HepG2 (cell line): ENCODE data around the gene EXTL1. TPM values are rescaled to one million over a fixed set of nuclear protein-coding genes. Genes with fewer than 3 reads are reported as not detected.

Experiments
- ATAC-seq: fragments of 200-7000 bp; cut with Tn5 transposase; 3 replicates; pipeline ENCODE4 v1.9.1; 2020; ENCODE audit warnings: mild to moderate bottlenecking, moderate library complexity
- BruUV-seq: library from RNA; stranded (reverse); fragments of 400-500 nt; replicated peaks from 2 replicates; lab custom pipeline; 2021; lab: Mats Ljungman, UMichigan
- CTCF ChIA-PET: fragments of 300-600 bp; formaldehyde crosslinking; extraction: SDS; loops from one replicate; lab custom pipeline; 2021; ENCODE audit warnings: low total read pairs, inconsistent platforms, low intra/inter-chr PET ratio; lab: Yijun Ruan, JAX
- POLR2A ChIA-PET: fragments of 350-600 bp; sonication (Branson Sonifier 250); formaldehyde crosslinking; loops from one replicate; lab custom pipeline; 2020; ENCODE audit warnings: antibody characterized with exemption, inconsistent platforms; lab: Yijun Ruan, JAX
- DNase-seq: peaks from one replicate; pipeline ENCODE4 v3.0.0-alpha.2; 2015; ENCODE audit warnings: low spot score
- FAIRE-seq: peaks from 3 replicates; lab custom pipeline; 2011; peaks lifted over from hg19 to GRCh38; lab: Jason Lieb, UNC
- H2AFZ ChIP-seq: one replicate; pipeline ENCODE4 v1.6.1; 2011; ENCODE audit warnings: low read length, inconsistent platforms
- H3K27ac ChIP-seq: fragments of 300-600 bp; 3 replicates; pipeline ENCODE4 v1.8.0; 2011; ENCODE audit warnings: mixed run types, mild to moderate bottlenecking, mixed read lengths, low read length, inconsistent platforms; ENCODE audit not compliant: insufficient read depth; ENCODE audit errors: extremely low read length
- H3K27me3 ChIP-seq, 2 experiments: fragments of 200-600 bp in 1 of 2; 2 replicates in 1 of 2; 3 replicates in 1 of 2; pipeline versions ENCODE4 v1.6.0 to v1.8.0; 2011; ENCODE audit warnings: low read length in 2 of 2, mild to moderate bottlenecking in 2 of 2, moderate library complexity in 2 of 2, inconsistent platforms in 1 of 2; ENCODE audit not compliant: insufficient read depth in 2 of 2, control insufficient read depth in 1 of 2
- H3K36me3 ChIP-seq, 2 experiments: fragments of 200-600 bp in 1 of 2; replicated peaks in 1 of 2; 2 replicates in 1 of 2; 3 replicates in 1 of 2; pipeline versions ENCODE4 v1.5.1 to v1.8.0; 2011; ENCODE audit warnings: low read length in 2 of 2, inconsistent platforms in 1 of 2; ENCODE audit not compliant: insufficient read depth in 2 of 2, control insufficient read depth in 1 of 2
- H3K4me1 ChIP-seq: 2 replicates; pipeline ENCODE4 v1.5.1; 2012; ENCODE audit warnings: low read length, inconsistent platforms; ENCODE audit not compliant: insufficient read depth
- H3K4me2 ChIP-seq: 2 replicates; pipeline ENCODE4 v1.6.0; 2011; ENCODE audit warnings: low read depth, low read length, inconsistent platforms
- H3K4me3 ChIP-seq, 3 experiments: fragments of 200-600 bp in 1 of 3; sonication (generic), shearing (Covaris generic) in 1 of 3; replicated peaks in 1 of 3; 2 replicates each; pipeline ENCODE4 v1.5.1; 2011 to 2016; ENCODE audit warnings: low read length in 3 of 3, inconsistent platforms in 2 of 3, low read depth in 2 of 3, mild to moderate bottlenecking in 2 of 3, control low read depth in 1 of 3, mixed read lengths in 1 of 3; ENCODE audit not compliant: insufficient read depth in 1 of 3
- H3K79me2 ChIP-seq: one replicate; pipeline ENCODE4 v1.6.1; 2011; ENCODE audit warnings: low read length, inconsistent platforms; ENCODE audit not compliant: insufficient read depth
- H3K9ac ChIP-seq: 2 replicates; pipeline ENCODE4 v1.6.0; 2011; ENCODE audit warnings: mild to moderate bottlenecking, low read depth, low read length, inconsistent platforms; ENCODE audit not compliant: insufficient read depth
- H3K9me3 ChIP-seq: 2 replicates; pipeline ENCODE4 v1.5.1; 2012; ENCODE audit warnings: mild to moderate bottlenecking, low read length
- H4K20me1 ChIP-seq: 2 replicates; pipeline ENCODE4 v1.6.0; 2011; ENCODE audit warnings: inconsistent platforms, mild to moderate bottlenecking, low read length, moderate library complexity; ENCODE audit not compliant: insufficient read depth
- AKAP8 ChIP-seq: sonication (generic); formaldehyde crosslinking; IDR thresholded peaks from 2 replicates; pipeline ENCODE4 v1.5.1; 2020; ENCODE audit warnings: mild to moderate bottlenecking, missing genetic modification reagents
- ELK4 ChIP-seq: sonication (generic); formaldehyde crosslinking; IDR thresholded peaks from 2 replicates; pipeline ENCODE4 v1.9.0; 2021; ENCODE audit warnings: missing genetic modification reagents, borderline replicate concordance
- FOXO1 ChIP-seq: sonication (generic); formaldehyde crosslinking; IDR thresholded peaks from 2 replicates; pipeline ENCODE4 v1.4.0; 2020; ENCODE audit warnings: missing genetic modification reagents
- JUNB ChIP-seq: sonication (generic); formaldehyde crosslinking; IDR thresholded peaks from 2 replicates; pipeline ENCODE4 v1.8.0; 2022; ENCODE audit warnings: missing genetic modification reagents, mild to moderate bottlenecking, borderline replicate concordance
- NFIC ChIP-seq: IDR thresholded peaks from 2 replicates; pipeline ENCODE4 v1.6.1; 2012; ENCODE audit warnings: mild to moderate bottlenecking, low read length, inconsistent platforms
- PHF21A ChIP-seq: sonication (generic); formaldehyde crosslinking; IDR thresholded peaks from 2 replicates; pipeline ENCODE4 v1.5.0; 2020; ENCODE audit warnings: mild to moderate bottlenecking, missing genetic modification reagents
- POGZ ChIP-seq: sonication (generic); formaldehyde crosslinking; IDR thresholded peaks from 2 replicates; pipeline ENCODE4 v1.4.0; 2020; ENCODE audit warnings: mild to moderate bottlenecking, missing genetic modification reagents
- TEF ChIP-seq: sonication (generic); formaldehyde crosslinking; IDR thresholded peaks from 2 replicates; pipeline ENCODE4 v1.5.0; 2020; ENCODE audit warnings: missing genetic modification reagents
- XBP1 ChIP-seq: sonication (generic); formaldehyde crosslinking; IDR thresholded peaks from 2 replicates; pipeline ENCODE4 v1.5.0; 2020; ENCODE audit warnings: missing genetic modification reagents
- ZC3H13 ChIP-seq: sonication (generic); formaldehyde crosslinking; IDR thresholded peaks from 2 replicates; pipeline ENCODE4 v1.8.1; 2023; ENCODE audit warnings: mild to moderate bottlenecking, missing genetic modification reagents, moderate library complexity
- ZNF121 ChIP-seq: sonication (generic); formaldehyde crosslinking; IDR thresholded peaks from 2 replicates; pipeline ENCODE4 v1.5.0; 2020; ENCODE audit warnings: mild to moderate bottlenecking, missing genetic modification reagents
- ZNF510 ChIP-seq: sonication (generic); formaldehyde crosslinking; IDR thresholded peaks from 2 replicates; pipeline ENCODE4 v1.4.0; 2020; ENCODE audit warnings: low read depth, mild to moderate bottlenecking, missing genetic modification reagents
- ZNF552 ChIP-seq: sonication (generic); formaldehyde crosslinking; IDR thresholded peaks from 2 replicates; pipeline ENCODE4 v1.9.0; 2022; ENCODE audit warnings: missing genetic modification reagents, mild to moderate bottlenecking, borderline replicate concordance
- ZSCAN25 ChIP-seq: sonication (generic); formaldehyde crosslinking; IDR thresholded peaks from 2 replicates; pipeline ENCODE4 v1.8.0; 2022; ENCODE audit warnings: mild to moderate bottlenecking, missing genetic modification reagents
- WGBS: methylation state at CpG from one replicate; pipeline ENCODE4 v1.1.6; 2017; ENCODE audit warnings: low lambda C conversion rate; 5-methylcytosine and 5-hydroxymethylcytosine counted together
- in situ Hi-C: cut with HindIII; loops from 2 replicates; pipeline ENCODE4 v1.10.0; 2017; ENCODE audit warnings: low pct_unique_long_range_greater_than_20kb; ENCODE audit not compliant: extremely low pct_ligation_motif_present
- intact Hi-C: fragments of 100-400 bp; cut with micrococcal nuclease; formaldehyde crosslinking; loops from one replicate; pipeline ENCODE4 v1.10.0; 2022; ENCODE audit not compliant: unreplicated experiment
- polyA plus RNA-seq, 8 experiments: library from polyadenylated mRNA; depleted of rRNA in 3 of 8; stranded (reverse) in 7 of 8; unstranded in 1 of 8; fragments of >200 nt; fragmentation: Illumina TruSeq in 4 of 8; extraction: Trizol in 4 of 8; gene quantifications; 2 replicates each; pipeline versions ENCODE4 v1.2.1 to v1.2.3, GENCODE V29; 2011 to 2016; ENCODE audit warnings: low read depth in 4 of 8, missing spikeins in 1 of 8, mixed read lengths in 1 of 8; ENCODE audit not compliant: insufficient read depth in 1 of 8
- total RNA-seq, 5 experiments: library from RNA; depleted of rRNA; stranded (reverse); fragments of >200 nt; fragmentation: Illumina TruSeq; extraction: Trizol; gene quantifications; 2 replicates each; pipeline ENCODE4 v1.2.3, GENCODE V29; 2016; ENCODE audit warnings: low read depth in 1 of 5
- TF ChIP-seq, protein P1 (sequence below): sonication (generic); formaldehyde crosslinking; IDR thresholded peaks from 2 replicates; pipeline ENCODE4 v1.5.1; 2020; ENCODE audit warnings: mild to moderate bottlenecking, missing genetic modification reagents, moderate library complexity
- TF ChIP-seq, protein P2 (sequence below): sonication (generic); formaldehyde crosslinking; IDR thresholded peaks from 2 replicates; pipeline ENCODE4 v1.4.0; 2020; ENCODE audit warnings: missing genetic modification reagents, borderline replicate concordance
- TF ChIP-seq, protein P3 (sequence below): sonication (generic); formaldehyde crosslinking; IDR thresholded peaks from 2 replicates; pipeline ENCODE4 v1.4.0; 2020; ENCODE audit warnings: low read depth, mild to moderate bottlenecking, missing genetic modification reagents

The EXTL1 gene
- total and polyA plus RNA-seq, 2 of the 13 experiments (the other 11 are each of a cell fraction or from before 2014, with no cell fraction given): 0.35 to 1.0 TPM

GRCh38 chr1:26038477-26038876 is 16.9 kb downstream of the EXTL1 start:
- POLR2A ChIA-PET: no interaction called here
- H3K4me3 ChIP-seq: no peak overlapping the region
- in situ Hi-C loops: no loop called here
- H3K79me2 ChIP-seq: no peaks in the 10 kb centered on the region
- 18% methylated on average over 5 of the region's 6 CpGs for WGBS
- no peak for FAIRE-seq
- no peak for ATAC-seq
- no peak overlapping the region for H3K27ac ChIP-seq
- no peak overlapping the region for H3K9ac ChIP-seq
- peaks cover 36% of the 10 kb centered on the region for H3K4me1 ChIP-seq
- intact Hi-C loops: loop anchor here (5.0 kb wide), 2 partner anchors 74 to 124 kb away; partner anchors contain the start of gene PDIK1L
- no TSS peak for BruUV-seq
- H3K36me3 ChIP-seq: no peaks in the 10 kb centered on the region
- H4K20me1 ChIP-seq: no peaks in the 10 kb centered on the region
- CTCF ChIA-PET: no interaction called here
- no peaks in the 10 kb centered on the region for H3K9me3 ChIP-seq
- H3K4me2 ChIP-seq: no peak overlapping the region
- DNase-seq: no peak
- H2AFZ ChIP-seq: no peak overlapping the region
- peaks cover 7 to 57% of the 10 kb centered on the region in 2 experiments for H3K27me3 ChIP-seq
- TF ChIP-seq ZC3H13 (CRISPR knock-in tag) (no peak), ZNF552 (CRISPR knock-in tag) (no peak), ZNF510 (CRISPR knock-in tag) (no peak), POGZ (CRISPR knock-in tag) (no peak), ZSCAN25 (CRISPR knock-in tag) (no peak), XBP1 (CRISPR knock-in tag) (no peak), TEF (CRISPR knock-in tag) (no peak), ZNF121 (CRISPR knock-in tag) (no peak), AKAP8 (CRISPR knock-in tag) (no peak), ELK4 (CRISPR knock-in tag) (no peak), JUNB (CRISPR knock-in tag) (no peak), FOXO1 (CRISPR knock-in tag) (no peak), NFIC (no peak), PHF21A (no peak)
- TF ChIP-seq, protein P1, sequence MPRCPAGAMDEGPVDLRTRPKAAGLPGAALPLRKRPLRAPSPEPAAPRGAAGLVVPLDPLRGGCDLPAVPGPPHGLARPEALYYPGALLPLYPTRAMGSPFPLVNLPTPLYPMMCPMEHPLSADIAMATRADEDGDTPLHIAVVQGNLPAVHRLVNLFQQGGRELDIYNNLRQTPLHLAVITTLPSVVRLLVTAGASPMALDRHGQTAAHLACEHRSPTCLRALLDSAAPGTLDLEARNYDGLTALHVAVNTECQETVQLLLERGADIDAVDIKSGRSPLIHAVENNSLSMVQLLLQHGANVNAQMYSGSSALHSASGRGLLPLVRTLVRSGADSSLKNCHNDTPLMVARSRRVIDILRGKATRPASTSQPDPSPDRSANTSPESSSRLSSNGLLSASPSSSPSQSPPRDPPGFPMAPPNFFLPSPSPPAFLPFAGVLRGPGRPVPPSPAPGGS (CRISPR knock-in tag): no peak
- TF ChIP-seq, protein P2, sequence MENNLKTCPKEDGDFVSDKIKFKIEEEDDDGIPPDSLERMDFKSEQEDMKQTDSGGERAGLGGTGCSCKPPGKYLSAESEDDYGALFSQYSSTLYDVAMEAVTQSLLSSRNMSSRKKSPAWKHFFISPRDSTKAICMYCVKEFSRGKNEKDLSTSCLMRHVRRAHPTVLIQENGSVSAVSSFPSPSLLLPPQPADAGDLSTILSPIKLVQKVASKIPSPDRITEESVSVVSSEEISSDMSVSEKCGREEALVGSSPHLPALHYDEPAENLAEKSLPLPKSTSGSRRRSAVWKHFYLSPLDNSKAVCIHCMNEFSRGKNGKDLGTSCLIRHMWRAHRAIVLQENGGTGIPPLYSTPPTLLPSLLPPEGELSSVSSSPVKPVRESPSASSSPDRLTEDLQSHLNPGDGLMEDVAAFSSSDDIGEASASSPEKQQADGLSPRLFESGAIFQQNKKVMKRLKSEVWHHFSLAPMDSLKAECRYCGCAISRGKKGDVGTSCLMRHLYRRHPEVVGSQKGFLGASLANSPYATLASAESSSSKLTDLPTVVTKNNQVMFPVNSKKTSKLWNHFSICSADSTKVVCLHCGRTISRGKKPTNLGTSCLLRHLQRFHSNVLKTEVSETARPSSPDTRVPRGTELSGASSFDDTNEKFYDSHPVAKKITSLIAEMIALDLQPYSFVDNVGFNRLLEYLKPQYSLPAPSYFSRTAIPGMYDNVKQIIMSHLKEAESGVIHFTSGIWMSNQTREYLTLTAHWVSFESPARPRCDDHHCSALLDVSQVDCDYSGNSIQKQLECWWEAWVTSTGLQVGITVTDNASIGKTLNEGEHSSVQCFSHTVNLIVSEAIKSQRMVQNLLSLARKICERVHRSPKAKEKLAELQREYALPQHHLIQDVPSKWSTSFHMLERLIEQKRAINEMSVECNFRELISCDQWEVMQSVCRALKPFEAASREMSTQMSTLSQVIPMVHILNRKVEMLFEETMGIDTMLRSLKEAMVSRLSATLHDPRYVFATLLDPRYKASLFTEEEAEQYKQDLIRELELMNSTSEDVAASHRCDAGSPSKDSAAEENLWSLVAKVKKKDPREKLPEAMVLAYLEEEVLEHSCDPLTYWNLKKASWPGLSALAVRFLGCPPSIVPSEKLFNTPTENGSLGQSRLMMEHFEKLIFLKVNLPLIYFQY (CRISPR knock-in tag): no peak
- TF ChIP-seq, protein P3, sequence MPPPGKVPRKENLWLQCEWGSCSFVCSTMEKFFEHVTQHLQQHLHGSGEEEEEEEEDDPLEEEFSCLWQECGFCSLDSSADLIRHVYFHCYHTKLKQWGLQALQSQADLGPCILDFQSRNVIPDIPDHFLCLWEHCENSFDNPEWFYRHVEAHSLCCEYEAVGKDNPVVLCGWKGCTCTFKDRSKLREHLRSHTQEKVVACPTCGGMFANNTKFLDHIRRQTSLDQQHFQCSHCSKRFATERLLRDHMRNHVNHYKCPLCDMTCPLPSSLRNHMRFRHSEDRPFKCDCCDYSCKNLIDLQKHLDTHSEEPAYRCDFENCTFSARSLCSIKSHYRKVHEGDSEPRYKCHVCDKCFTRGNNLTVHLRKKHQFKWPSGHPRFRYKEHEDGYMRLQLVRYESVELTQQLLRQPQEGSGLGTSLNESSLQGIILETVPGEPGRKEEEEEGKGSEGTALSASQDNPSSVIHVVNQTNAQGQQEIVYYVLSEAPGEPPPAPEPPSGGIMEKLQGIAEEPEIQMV (CRISPR knock-in tag): no peak
